Measurements from ENCODE around the gene ZDHHC22.

The ZDHHC22 gene

DNA sequence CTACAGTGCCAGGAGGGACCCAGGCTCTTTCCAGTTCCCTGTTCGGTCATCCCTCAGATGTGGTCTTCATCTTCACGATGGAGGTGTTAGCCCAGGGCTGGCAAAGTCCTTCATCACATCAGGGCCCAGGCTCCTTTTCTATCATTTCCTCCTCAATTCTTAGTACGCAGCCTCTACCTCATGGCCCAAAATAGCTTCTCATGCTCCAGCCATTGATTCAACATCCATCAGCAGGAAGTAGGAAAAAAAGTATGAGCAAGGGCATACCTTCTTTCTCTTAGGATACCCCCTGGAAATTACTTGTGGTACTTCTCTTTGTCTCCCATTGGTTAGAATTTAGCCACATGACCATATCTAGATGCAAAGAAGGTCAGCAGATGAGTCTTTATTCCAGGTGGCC is 12.2 kb upstream of the ZDHHC22 start:
- no peak overlapping the region for H3K27ac ChIP-seq
- in situ Hi-C loops (cut with HindIII; ENCODE audit: low pct_ligation_motif_present, low sequenced_read_pairs), result no loop called here
- no peak overlapping the region for H3K4me3 ChIP-seq (ENCODE audit: low read depth, low read length)
- no peaks in the 10 kb centered on the region for H3K36me3 ChIP-seq (replicated peaks)
- DNase-seq, result no peak
- H3K27me3 ChIP-seq (replicated peaks), result peaks cover 11% of the 10 kb centered on the region
- TF ChIP-seq, protein P1, sequence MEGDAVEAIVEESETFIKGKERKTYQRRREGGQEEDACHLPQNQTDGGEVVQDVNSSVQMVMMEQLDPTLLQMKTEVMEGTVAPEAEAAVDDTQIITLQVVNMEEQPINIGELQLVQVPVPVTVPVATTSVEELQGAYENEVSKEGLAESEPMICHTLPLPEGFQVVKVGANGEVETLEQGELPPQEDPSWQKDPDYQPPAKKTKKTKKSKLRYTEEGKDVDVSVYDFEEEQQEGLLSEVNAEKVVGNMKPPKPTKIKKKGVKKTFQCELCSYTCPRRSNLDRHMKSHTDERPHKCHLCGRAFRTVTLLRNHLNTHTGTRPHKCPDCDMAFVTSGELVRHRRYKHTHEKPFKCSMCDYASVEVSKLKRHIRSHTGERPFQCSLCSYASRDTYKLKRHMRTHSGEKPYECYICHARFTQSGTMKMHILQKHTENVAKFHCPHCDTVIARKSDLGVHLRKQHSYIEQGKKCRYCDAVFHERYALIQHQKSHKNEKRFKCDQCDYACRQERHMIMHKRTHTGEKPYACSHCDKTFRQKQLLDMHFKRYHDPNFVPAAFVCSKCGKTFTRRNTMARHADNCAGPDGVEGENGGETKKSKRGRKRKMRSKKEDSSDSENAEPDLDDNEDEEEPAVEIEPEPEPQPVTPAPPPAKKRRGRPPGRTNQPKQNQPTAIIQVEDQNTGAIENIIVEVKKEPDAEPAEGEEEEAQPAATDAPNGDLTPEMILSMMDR (IDR thresholded peaks at IDR 0.05; ENCODE audit: low read depth, low read length, missing control alignments), result no peak

DNA sequence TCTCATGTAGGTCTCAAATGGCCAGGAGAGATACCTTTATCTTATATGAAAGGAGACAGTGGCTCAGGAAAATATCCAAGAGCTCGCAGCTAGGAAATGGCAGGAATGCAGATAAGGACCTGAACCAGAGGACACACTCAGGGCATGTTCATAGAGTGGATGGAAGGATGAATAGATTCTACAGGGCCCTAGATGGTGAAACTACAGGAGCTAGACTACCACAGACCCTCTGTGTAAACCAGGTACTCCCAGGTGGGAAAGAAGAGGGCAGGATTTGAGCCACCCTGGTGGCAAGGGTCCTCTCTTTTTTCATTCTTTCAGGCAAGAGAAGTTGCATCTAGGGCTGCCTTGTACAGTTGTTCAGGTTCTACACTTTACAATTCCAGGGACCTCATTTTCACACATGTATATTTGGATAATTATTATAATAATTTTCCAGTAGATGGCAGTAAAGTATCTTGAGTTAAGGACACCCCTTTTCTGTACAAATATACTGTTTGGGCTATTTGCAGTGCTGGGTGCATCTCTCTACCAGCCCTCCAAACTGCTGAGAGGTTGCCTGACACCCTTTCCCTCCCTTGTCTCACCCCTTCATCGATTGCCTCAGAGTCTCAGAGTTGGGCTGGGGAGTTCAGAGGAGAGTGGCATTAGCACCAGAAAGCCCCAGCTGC is 10.5 kb upstream of the ZDHHC22 start:
- H3K27me3 ChIP-seq (replicated peaks), result peaks cover 15% of the 10 kb centered on the region
- no peak for DNase-seq
- no peak overlapping the region for H3K4me3 ChIP-seq (ENCODE audit: low read depth, low read length)
- in situ Hi-C loops (cut with HindIII; ENCODE audit: low pct_ligation_motif_present, low sequenced_read_pairs), result no loop called here
- H3K27ac ChIP-seq, result no peak overlapping the region
- TF ChIP-seq, protein P1 (IDR thresholded peaks at IDR 0.05; ENCODE audit: low read depth, low read length, missing control alignments), result peak; percentile 9
- H3K36me3 ChIP-seq (replicated peaks), result no peaks in the 10 kb centered on the region

DNA sequence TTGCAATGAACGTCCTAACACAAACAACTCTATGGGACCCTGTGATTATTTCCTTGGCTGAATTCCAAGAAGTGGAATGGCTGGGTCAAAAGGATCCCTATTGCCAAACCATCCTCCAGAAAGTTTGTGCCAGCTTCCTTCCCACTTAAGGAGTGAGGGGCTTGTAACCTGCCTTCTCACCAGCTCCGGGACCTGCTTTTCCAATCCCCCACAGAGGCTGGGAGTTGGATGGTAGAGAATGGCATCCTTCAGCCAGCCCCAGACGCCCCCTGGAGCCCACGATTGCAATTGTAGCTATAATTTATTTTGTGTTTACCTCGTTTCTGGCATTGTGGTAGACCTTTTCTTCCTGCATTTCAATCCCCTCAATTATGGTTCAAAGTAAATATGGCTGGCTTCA is 9.7 kb upstream of the ZDHHC22 start:
- in situ Hi-C loops (cut with HindIII; ENCODE audit: low pct_ligation_motif_present, low sequenced_read_pairs), result no loop called here
- H3K27ac ChIP-seq, result no peak overlapping the region
- H3K4me3 ChIP-seq (ENCODE audit: low read depth, low read length), result no peak overlapping the region
- DNase-seq, result no peak
- H3K36me3 ChIP-seq (replicated peaks), result no peaks in the 10 kb centered on the region
- peaks cover 23% of the 10 kb centered on the region for H3K27me3 ChIP-seq (replicated peaks)
- TF ChIP-seq, protein P1 (IDR thresholded peaks at IDR 0.05; ENCODE audit: low read depth, low read length, missing control alignments), result peak; percentile 81

- no peak overlapping the region for H3K27ac ChIP-seq
- peaks cover 34% of the 10 kb centered on the region for H3K27me3 ChIP-seq (replicated peaks)
- no peak for DNase-seq
- no peak overlapping the region for H3K4me3 ChIP-seq (ENCODE audit: low read depth, low read length)
- TF ChIP-seq, protein P1 (IDR thresholded peaks at IDR 0.05; ENCODE audit: low read depth, low read length, missing control alignments), result no peak
- no peaks in the 10 kb centered on the region for H3K36me3 ChIP-seq (replicated peaks)
- in situ Hi-C loops (cut with HindIII; ENCODE audit: low pct_ligation_motif_present, low sequenced_read_pairs), result no loop called here
These were observed 7.1 kb upstream of the ZDHHC22 start for GRCh38 chr14:77148510-77149231.

DNA sequence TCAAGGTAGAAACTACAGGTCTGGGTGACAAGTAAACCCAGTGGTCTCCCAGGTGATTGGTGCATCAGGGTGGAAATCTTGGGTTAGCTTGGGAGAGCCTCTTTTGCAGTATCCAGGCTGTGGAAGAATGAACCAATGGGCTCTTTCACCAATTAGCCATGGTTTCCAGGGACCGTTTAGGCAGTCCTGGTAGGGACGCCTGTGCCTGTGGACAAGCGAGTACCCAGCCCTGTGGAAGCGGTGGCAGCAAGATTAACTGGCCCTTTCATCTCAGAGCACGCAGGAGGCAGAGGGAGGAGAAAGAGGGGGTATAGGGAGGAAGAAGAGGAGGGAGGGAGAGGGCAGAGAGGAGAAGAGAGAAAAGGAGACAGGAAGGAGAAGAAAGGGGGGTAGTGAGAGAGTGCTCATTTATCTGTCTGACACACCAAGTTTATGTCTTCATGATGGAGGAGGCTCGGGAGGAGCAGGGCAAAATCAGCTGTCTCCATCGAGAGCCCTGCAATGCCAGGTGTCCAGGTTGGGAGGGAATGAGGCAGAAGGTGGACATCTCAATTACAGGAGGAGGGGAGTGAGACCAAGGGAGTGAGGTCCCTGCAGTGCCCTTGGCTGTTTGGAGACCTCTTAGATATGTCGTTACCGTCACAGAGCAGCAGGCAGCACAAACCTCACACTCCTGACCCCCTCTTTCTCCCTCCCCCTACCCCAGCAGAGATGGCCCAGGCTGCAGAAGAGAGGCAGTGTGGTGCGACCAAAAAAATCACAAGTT is 4.6 kb upstream of the ZDHHC22 start:
- H3K27me3 ChIP-seq (replicated peaks), result peaks cover 57% of the 10 kb centered on the region

More for the DNA sequence above, 4.6 kb upstream of the ZDHHC22 start:
- TF ChIP-seq, protein P1 (IDR thresholded peaks at IDR 0.05; ENCODE audit: low read depth, low read length, missing control alignments), result no peak
- Histone ChIP-seq H3K36me3 (replicated peaks) (no peaks in the 10 kb centered on the region), H3K27ac (no peak overlapping the region), H3K4me3 (ENCODE audit: low read depth, low read length) (no peak overlapping the region)
- in situ Hi-C loops (cut with HindIII; ENCODE audit: low pct_ligation_motif_present, low sequenced_read_pairs), result no loop called here
- DNase-seq, result no peak

All from brain microvascular endothelial cell (primary cell).